EH (cell line): Measurements from ENCODE around the gene PIK3C3.
A peak's percentile ranks its signal among the peaks of the same experiment; 100 is the strongest.
"Not testable (repeated sequence)": the region's sequence is repeated elsewhere in the genome, so short reads cannot be mapped to it uniquely, and the experiment has no call there.

Experiments used
- DNase-seq: peaks from one replicate; pipeline ENCODE4 v3.0.0-alpha.2; 2015; ENCODE audit warnings: low read depth

Gene PIK3C3

DNA sequence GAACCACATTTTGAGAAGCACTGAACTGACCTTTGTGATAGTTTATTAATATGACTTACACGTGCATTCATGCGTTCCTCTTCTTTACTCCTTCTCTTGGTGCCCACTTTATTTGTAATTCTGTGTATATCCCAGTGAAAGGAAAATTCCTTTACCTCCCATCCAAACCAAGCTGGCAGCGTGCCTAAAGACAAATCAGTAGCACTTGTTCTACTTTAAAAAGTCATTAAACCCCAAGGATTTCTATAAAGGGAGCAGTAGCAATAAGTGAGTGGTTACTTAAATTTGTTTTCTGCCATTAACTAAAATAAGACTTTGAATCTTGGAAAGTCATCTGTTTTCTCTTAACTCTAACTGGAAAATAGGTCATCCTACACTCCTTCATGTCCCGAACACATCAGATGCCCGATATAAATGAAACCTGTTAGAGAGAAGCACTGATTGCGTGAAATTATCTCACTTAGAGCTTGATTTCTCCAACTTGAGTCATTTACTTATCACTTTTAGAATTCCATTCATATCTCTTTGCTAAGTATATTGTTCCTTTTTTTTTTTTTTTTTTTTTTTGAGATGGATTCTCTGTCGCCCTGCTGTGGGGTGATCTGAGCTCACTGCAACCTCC lies 10.7 kb downstream of the PIK3C3 start:
- DNase-seq, result peak; percentile 5

DNA sequence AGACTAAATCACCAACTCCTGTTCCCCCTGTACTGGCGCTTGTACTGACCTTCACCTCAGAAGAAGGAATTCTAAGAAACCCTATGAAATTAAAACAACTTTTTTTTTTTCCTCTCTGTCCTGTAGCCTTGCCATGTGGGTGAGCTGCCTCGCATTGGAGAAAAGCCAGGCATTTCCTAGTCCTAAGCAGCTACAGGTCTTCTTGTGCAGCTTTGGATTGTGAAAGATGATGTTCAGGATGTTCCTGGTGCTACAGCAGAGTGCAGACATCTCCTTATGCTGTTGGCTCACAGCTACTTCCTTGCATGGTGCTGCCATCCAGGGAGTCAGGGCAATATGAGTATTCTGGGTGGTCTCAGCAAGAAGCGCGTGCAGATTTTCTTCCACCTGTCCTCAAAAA lies 11.9 kb downstream of the PIK3C3 start:
- DNase-seq, result no peak

DNA sequence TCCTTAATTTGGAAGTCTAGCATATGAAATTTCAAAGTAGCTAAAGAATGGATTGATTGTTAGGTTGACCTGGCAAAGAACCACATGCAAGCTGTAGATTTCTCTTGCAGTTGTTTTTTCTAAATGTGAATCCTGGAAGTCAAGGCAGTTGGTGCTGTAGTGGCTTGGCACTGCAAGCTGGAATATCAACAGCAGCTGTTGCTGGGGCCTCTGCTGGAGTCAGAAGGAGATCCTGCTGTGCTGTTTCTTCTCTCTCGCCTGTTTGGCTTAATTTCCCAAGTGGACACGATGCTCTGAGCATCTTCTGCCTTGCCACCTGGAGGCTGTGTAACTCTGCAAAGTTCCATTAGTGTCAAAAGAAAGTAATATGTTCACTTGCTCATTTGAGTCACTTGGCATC lies 12.6 kb downstream of the PIK3C3 start:
- DNase-seq, result no peak

DNA sequence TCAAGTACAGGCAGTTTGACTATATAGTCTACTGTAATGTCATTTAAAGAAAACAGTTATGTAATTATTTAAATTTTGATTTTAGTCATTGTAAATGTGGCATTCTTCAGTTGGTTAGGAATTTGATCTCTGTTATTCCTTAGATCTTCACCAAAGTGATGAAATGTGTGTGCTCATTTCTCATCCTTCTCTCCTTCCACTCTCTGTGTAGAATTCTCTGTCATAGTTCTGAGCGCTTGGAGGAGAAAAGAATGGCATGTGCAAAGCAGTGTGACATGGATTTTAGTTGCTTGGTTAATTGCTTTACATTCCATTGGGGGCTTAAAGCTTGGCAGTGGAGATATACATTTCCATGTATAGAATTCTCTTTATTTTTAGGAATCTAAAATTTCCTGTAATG lies 14.8 kb downstream of the PIK3C3 start:
- peak; percentile 26 for DNase-seq

DNA sequence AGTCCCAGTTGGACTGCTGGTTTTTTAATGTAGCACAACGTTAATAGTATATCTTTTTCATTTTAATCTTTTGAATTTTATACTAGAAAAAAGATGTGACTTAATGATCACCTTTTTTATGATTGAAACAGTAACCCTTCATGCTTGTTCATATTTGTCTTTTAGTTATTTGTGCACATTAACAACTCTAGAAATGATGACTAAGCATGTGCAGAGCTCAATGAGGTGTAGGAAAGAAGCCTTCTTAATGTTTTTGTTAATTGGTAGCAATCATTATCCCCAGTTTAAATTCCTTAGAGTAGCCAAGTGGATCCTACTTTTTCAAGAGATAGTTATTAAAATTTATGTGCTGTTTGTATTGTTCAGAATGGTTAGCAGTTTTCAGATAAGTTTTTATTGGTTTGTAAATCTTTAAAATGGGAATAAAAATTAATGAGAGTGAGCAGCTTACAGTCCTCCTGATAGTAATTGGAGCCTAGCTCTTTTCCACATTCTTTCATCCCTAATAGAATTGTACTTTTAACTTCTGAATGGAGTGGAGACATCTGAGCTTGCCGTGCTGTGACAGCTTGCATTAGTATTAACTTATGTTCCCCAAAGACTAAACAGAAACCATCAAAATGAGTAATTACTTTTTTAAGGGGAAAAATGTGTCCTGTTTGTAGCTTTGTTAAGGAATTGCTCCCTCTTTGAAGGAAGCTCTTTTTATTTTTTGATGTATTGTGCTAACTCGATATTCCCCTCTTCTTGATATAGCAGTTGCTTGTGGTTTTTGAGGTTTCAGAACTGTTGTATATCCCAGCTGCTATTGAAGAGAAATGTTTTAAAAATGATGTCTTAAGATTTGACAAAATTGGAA lies 17.3 kb downstream of the PIK3C3 start:
- no peak for DNase-seq

DNA sequence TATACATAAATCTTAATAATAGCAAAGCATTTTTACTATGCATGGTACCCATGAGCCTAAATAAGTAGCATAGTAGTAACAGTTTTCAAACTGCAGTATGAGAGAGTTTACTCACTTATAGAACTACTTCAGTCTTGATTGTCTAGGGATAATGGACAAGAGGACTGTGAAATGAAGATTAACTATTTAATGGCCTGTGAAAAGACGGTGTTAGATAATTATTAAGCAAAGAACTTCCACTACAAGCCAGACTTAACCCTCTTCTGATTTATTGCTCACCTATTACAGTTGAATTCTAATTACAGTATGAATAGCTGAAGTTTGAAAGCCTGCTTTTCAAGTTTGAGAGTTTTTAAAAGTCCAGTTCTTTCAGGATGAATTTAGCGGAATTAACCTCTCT lies 18.9 kb downstream of the PIK3C3 start:
- no peak for DNase-seq

DNA sequence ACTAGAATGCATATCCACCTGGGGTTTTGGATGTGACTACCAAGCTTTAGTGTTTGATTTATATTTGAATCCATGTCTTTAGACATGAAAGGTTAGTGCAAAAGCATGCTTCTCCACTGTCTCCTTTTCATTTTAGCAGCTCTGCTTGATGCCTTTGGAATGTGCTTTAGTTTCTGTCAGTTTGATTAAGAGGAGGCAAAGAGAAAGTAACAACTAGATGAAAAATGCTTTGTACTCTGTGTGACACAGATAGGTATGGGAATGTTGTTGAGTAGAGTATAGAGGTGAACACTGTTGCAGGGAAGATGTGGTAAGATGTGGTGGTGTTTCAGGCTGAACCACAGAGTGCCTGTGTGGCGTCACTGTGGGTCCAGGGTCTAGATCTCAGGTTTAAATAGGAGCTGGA lies 19.8 kb downstream of the PIK3C3 start:
- DNase-seq, result no peak

DNA sequence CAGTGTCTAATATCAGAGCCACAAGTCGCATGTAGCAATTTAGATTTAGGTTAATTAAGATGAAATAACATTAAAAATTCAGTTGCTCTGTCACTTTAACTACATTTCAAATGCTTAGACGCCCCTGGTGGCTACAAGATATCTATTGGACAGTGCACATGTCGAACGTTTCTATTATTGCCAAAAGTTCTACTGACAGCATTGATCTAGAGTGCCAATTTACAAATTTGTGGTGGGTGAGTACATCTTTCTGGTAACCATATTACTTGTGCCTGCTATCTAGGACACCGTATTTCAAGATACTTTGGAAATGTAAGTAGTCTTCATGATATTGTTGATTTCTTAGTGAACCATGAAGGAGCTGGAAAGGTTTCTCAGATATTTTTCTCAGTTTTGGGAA lies 20.2 kb downstream of the PIK3C3 start:
- no peak for DNase-seq

DNA sequence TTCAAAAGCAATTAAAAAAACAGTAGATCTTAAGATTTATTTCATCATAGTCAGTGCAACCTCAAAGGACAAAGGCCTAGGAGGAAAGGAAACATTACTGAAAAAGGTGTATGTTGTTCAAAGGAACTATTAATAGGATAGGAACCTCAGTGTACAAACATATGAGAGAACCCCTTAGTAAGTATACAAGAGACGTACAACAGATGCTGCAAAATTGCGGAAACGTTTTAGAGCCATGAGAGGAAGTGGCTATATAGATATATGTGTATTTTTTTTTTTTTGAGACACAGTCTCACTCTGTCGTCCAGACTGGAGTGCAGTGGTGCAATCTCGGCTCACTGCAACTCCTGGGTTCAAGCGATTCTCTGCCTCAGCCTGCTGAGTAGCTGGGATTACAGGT lies 22.2 kb downstream of the PIK3C3 start:
- DNase-seq, result no peak

DNA sequence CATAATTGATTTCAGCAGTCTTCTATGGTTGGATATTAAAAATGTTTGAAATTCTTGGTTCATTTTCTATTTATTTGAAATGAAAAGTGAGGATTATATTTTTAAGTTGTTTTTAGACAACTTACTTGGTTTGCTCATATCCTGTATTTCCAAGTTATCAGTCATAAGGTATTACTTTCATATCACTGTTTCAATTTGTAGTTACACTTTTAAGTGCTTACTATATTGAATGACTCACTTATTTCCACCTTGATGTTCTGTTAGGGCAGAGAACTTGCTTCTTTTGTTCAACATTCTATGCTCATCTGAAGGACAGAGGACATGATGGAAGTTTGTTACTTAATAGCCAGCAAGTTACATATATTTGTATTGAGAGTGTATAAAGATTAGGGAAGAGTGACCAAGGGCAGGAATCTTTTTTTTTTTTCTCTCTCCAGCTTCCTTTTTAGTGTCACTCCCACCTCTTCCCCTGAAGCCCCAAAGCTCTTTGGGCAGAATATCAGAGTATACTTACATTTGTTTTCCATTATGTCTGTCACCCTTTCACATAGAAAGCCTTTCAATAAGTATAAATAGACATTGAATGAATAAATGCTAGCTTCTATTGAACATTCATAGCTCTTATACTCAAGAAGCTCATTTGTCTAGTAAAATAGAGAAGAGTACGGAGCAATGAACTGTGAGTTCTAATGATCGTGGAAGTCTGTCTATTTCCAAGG lies 28.1 kb downstream of the PIK3C3 start:
- no peak for DNase-seq

DNA sequence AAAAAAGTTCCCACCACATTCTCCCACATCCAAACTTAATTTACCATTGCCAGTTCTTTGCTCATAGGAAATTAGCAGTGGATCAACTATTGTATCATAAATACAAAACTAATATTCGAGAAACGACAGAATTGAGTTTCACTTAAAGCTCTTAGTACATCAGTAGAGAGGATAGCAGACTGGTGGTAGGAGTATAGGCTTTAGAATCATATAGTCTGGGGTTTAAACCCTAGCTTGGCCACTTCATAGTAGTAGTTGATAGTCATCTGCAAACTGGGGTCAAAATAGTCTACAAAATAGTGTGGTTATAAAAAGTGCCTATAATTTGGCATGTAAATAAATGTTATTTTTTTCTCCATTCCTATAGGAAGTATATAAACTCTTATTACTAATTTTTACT lies 30.9 kb downstream of the PIK3C3 start:
- no peak for DNase-seq

DNA sequence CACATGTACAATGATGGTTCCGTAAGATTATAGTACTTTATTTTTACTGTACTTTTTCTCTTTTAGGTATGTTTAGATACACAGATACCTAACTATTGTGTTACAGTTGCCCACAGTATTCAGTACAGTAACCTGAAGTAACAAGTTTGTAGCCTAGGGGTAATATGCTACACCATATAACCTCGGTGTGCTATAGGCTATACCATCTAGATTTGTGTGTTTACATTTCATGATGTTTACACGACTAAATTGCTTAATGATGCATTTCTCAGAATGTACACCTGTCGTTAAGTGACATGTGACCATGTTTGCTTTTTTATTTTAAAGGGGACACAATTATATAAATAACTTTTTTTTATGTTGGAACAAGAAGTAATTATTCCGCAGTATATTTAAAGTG lies 34.5 kb downstream of the PIK3C3 start:
- no peak for DNase-seq

DNA sequence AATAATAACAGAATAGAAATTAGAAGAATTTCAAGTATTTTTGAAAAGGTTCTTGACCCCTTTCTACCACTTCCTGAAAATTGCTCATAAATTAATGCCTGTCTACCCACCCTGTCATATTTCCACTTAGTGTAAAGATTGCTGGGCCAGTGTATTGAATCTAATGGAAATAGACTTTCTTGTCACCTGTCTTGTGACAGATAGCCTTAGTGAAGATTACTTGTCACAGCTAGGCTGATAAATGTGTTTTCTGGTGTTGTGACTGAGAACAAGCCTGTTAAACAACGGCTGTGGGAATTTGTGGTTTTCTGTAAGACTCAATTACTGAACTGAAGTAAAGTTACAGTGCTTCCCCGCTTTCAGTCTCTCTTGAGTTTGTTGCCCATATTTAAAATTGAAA lies 37.0 kb downstream of the PIK3C3 start:
- peak; percentile 32 for DNase-seq

DNA sequence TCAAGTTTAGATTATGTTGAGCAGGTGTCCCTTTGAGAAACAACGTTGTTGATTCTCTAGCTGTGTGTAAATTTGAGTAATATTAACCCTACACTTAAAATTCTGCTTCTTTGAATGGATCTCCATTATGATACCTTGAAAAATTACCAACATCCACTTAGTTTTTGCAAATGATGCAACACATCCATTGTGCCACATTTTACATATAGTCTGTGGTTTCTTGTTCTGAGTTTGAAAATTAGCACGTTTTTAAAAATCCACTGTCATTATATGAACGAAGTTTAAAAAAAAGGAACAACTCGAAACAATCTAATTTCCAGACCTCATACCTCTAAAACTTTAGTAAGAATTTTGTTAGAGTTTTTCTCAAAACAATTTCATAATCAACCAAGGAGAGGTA lies 37.7 kb downstream of the PIK3C3 start:
- DNase-seq, result no peak

DNA sequence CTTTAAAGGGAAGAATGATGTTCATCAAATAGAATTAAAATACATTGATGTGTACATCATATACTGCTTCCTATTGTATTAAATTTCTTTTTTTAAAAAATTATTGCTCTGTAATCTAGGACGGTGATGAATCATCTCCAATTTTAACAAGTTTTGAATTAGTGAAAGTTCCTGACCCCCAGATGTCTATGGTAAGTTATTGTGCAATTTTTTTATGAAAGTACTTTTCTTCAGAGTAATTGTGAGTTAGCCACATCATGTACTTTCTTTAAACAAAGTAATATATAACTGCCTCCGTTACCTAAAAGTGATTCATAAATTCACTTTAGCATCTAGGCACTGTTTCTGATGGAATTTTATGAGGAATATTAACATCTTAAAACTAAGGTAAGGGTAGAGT lies 38.1 kb downstream of the PIK3C3 start:
- no peak for DNase-seq

DNA sequence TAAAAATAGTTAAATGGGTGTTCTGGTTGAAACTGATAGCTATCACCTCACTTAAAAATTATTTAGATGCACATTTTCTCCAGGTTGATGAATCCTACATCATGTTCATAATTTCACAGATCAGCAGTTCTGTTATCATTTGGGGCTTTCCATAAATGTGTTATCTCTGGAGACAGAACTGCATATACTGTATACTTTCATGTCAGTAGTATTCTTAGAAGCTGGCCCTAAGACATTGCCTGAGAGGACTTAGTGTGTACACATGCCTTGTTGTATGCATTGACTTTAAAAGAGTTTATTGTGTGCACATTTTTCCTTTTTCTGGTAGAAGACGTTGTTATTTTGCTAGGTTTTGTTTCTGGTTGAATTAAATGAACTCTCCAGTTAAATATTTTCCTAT lies 41.0 kb downstream of the PIK3C3 start:
- DNase-seq, result no peak

DNA sequence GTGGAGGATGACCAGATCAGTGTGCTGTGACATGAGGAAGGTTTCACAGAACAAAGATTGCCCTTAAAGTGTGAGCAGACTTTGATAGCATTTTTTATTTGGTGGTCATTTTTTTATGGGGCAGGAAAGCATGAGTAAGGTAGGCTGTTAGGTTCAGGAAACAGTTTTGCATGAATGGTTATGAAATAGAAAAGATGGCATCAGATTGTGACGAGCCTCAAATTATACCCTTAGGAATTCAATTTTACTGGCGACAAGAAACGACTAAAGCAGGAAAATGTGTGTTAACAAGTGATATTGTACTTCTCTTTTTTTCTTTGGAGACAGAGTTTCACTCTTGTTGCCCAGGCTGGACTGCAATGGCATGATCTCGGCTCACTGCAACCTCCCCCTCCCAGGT lies 44.7 kb downstream of the PIK3C3 start:
- DNase-seq, result no peak

DNA sequence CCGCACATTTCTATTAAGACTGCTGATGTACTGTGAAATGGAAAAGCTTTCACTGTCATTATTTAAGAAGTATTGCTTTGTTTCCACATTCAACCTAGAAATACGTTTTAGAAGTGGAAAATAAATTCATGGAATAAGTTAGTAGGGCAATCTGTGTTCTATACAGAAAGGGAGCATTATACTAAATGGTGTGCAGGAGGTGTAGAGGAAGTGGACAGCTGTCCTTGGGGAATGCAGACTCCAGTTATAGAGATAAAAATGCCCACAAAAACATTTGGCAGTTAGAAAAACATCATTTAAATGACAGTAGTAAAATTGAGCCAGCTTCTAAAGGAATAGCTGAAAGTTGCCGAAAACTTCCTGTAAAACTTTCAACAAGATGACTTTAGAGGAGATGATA lies 46.8 kb downstream of the PIK3C3 start:
- DNase-seq, result peak; percentile 21

DNA sequence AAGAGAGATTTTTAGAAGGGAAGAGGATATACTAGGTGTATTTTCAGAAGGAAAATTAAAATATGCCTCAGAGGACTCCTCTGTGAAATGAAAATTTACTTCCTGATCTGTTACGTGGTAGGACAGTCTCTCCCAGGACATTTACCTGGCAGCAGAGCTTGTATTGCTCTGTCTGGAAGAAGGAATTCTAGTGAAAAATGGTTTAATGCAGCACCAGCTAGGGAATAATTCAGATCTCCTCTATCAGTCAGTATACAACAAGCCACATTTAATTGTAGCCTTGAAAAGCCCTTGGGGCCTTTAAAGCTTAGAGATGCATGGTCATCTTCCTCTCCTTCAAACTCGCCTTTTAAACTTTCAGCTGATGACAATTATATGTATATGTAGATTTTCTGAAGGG lies 49.6 kb downstream of the PIK3C3 start:
- DNase-seq, result no peak

DNA sequence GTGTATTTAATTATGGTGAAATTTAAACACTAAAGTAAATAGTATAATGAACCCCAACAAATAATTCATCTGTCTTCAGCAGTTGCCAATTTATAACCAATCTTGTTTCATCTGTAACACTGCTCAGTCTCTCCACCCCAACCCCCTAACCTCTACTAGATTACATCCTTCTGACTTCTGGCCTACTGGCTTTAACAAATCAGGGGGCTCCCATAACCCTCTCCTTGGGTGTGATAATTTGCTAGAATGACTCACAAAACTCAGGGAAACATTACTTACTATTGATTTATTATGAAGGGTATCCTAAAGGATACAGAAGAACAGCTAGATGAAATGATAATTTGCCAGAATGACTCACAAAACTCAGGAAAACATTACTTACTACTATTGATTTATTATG lies 50.7 kb downstream of the PIK3C3 start:
- DNase-seq, result no peak

DNA sequence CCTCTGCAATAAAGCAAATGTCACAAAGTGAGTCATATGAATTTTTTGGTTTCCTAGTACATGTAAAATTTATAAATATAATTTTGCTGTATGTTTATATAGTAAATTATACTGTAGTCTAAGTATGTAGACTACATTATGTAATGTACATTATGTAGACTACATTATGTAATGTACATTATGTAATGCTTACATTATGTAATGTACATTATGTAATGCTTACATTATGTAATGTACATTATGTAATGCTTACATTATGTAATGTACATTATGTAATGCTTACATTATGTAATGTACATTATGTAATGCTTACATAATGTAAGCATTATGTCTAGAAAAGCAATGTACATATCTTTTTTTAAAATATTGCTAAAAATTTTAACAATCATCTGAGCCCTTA lies 54.4 kb downstream of the PIK3C3 start:
- DNase-seq, result not testable (repeated sequence)

DNA sequence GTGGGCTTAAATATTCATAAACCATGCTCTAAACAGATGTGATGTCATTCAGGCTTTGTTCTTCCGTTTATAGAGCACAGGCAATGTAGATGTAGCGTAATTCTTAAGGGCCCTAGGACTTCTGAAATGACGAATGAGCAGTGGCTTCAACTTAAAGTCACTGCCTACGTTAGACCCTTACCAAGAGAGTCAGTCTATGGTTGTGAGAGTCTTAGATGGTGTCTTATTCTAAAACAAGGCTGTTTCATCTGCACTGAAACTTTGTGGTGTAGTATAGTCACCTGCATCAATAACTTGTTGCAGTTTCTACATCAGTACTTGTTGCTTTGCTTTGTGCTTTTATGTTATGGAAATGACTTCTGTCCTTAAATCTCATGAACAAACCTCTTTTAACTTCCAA lies 56.0 kb downstream of the PIK3C3 start:
- DNase-seq, result no peak

DNA sequence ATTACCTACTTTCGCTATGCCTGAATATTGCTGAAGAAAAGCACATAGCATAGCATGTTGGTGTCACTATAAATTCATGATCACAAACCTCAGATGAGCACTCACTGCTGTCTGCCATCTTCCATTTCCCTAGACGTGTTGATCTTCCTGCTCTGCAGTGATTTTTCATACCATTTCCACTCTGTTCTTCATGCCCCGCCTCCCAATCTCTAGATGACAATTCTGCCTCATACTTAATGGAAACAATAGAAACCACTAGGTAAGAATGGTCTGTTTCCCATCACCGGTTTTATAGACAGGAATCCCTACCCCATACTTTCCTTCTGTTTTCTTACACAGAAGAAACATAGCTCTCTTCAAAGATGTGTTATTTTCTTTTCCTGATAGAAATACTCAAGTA lies 63.8 kb downstream of the PIK3C3 start:
- no peak for DNase-seq
